ENCODE results near the gene EEFSEC. TPM values are rescaled to one million over a fixed set of nuclear protein-coding genes. Genes with fewer than 3 reads are reported as not detected.

EEFSEC gene
- total RNA-seq, 1 donor from 2014 or later = 7.1 TPM

- TF ChIP-seq CTCF (IDR thresholded peaks at IDR 0.05; ENCODE audit: unreplicated experiment) = no peak
- H3K27ac Mint-ChIP-seq (ENCODE audit: unreplicated experiment) = no peak overlapping the region
Measured at GRCh38 chr3:128367221-128367620, 213.9 kb downstream of the EEFSEC start.

GRCh38 chr3:128367761-128368160, 214.5 kb downstream of the EEFSEC start:
- Mint-ChIP-seq H3K4me3 (ENCODE audit: unreplicated experiment) (no peak overlapping the region), H3K4me1 (ENCODE audit: unreplicated experiment) (peaks cover 3% of the 10 kb centered on the region), H3K27ac (ENCODE audit: unreplicated experiment) (no peak overlapping the region), H3K27me3 (ENCODE audit: unreplicated experiment) (peaks cover 8% of the 10 kb centered on the region), H3K36me3 (ENCODE audit: low read depth, unreplicated experiment) (peaks cover 10% of the 10 kb centered on the region), H3K9me3 (ENCODE audit: unreplicated experiment) (no peaks in the 10 kb centered on the region)
- DNase-seq (ENCODE audit: low spot score) = no peak
- no peak for TF ChIP-seq CTCF (IDR thresholded peaks at IDR 0.05; ENCODE audit: unreplicated experiment)

More at GRCh38 chr3:128367221-128367620, 213.9 kb downstream of the EEFSEC start:
- Mint-ChIP-seq H3K4me3 (ENCODE audit: unreplicated experiment) (no peak overlapping the region), H3K4me1 (ENCODE audit: unreplicated experiment) (no peaks in the 10 kb centered on the region), H3K9me3 (ENCODE audit: unreplicated experiment) (no peaks in the 10 kb centered on the region), H3K27me3 (ENCODE audit: unreplicated experiment) (peaks cover 8% of the 10 kb centered on the region), H3K36me3 (ENCODE audit: low read depth, unreplicated experiment) (peaks cover 10% of the 10 kb centered on the region)
- no peak for DNase-seq (ENCODE audit: low spot score)

GRCh38 chr3:128368626-128369025, 215.3 kb downstream of the EEFSEC start:
- no peak for DNase-seq (ENCODE audit: low spot score)
- no peak for TF ChIP-seq CTCF (IDR thresholded peaks at IDR 0.05; ENCODE audit: unreplicated experiment)

DNA sequence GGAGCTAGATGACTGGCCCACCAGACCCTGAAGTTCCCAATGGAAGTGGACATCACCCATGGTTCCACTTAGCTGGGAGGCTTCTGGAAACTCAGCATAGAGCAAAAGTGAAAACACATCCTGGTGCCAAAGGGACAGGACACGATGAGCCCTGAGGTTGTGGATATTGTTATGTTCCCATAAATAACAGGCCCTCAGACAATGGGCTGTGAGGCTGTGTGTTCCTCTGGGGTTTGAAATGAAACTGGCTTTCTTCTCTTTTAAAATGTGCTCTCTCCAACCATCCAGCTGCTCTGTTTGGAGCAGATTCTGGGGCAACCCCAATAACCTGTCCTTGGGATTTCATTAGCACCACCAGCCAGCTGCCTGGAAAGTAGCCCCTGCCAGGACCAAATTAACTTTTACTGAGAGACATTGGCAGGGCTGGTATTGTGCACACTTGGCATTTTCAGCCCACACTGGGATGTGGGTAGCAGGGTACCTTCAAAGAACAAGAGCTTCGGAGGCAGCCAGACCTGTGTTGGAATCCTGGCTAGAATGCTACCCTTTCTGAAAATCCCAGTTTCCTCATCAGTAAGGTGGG, 215.9 kb downstream of the EEFSEC start:
- Mint-ChIP-seq H3K27ac (ENCODE audit: unreplicated experiment) (no peak overlapping the region), H3K36me3 (ENCODE audit: low read depth, unreplicated experiment) (peaks cover 10% of the 10 kb centered on the region), H3K9me3 (ENCODE audit: unreplicated experiment) (no peaks in the 10 kb centered on the region), H3K4me1 (ENCODE audit: unreplicated experiment) (peaks cover 6% of the 10 kb centered on the region), H3K4me3 (ENCODE audit: unreplicated experiment) (no peak overlapping the region), H3K27me3 (ENCODE audit: unreplicated experiment) (peaks cover 8% of the 10 kb centered on the region)
- TF ChIP-seq CTCF (IDR thresholded peaks at IDR 0.05; ENCODE audit: unreplicated experiment) = no peak
- no peak for DNase-seq (ENCODE audit: low spot score)

More at GRCh38 chr3:128368626-128369025, 215.3 kb downstream of the EEFSEC start:
- Mint-ChIP-seq H3K4me1 (ENCODE audit: unreplicated experiment) (peaks cover 6% of the 10 kb centered on the region), H3K27me3 (ENCODE audit: unreplicated experiment) (peaks cover 8% of the 10 kb centered on the region), H3K9me3 (ENCODE audit: unreplicated experiment) (no peaks in the 10 kb centered on the region), H3K36me3 (ENCODE audit: low read depth, unreplicated experiment) (peaks cover 10% of the 10 kb centered on the region), H3K4me3 (ENCODE audit: unreplicated experiment) (no peak overlapping the region), H3K27ac (ENCODE audit: unreplicated experiment) (no peak overlapping the region)

- DNase-seq (ENCODE audit: low spot score) = no peak
- H3K27ac Mint-ChIP-seq (ENCODE audit: unreplicated experiment) = no peak overlapping the region
- H3K9me3 Mint-ChIP-seq (ENCODE audit: unreplicated experiment) = no peaks in the 10 kb centered on the region
- no peak for TF ChIP-seq CTCF (IDR thresholded peaks at IDR 0.05; ENCODE audit: unreplicated experiment)
- peaks cover 8% of the 10 kb centered on the region for H3K27me3 Mint-ChIP-seq (ENCODE audit: unreplicated experiment)
- peaks cover 6% of the 10 kb centered on the region for H3K4me1 Mint-ChIP-seq (ENCODE audit: unreplicated experiment)
- H3K36me3 Mint-ChIP-seq (ENCODE audit: low read depth, unreplicated experiment) = peaks cover 10% of the 10 kb centered on the region
- no peak overlapping the region for H3K4me3 Mint-ChIP-seq (ENCODE audit: unreplicated experiment)
Measured at GRCh38 chr3:128369881-128370642, 216.8 kb downstream of the EEFSEC start.
